Stomach (tissue), 9 donors: ENCODE measurements around the gene CST11. TPM values are rescaled to one million over a fixed set of nuclear protein-coding genes. Genes with fewer than 3 reads are reported as not detected.
A peak's percentile ranks its signal among the peaks of the same experiment; 100 is the strongest.

Source experiments
- DNase-seq, 2 donors: peaks; one replicate each; pipeline versions ENCODE4 v3.0.0 to v3.0.0-alpha.2; 2013 to 2019
- H3K27ac ChIP-seq, 5 donors: fragments of 200-600 bp in 4 of 5; sonication (generic) in 4 of 5; one replicate each; pipeline ENCODE4 v1.5.1; 2013 to 2019; ENCODE audit warnings: mild to moderate bottlenecking in 1 of 5, moderate library complexity in 1 of 5
- H3K27me3 ChIP-seq, 3 donors: fragments of 200-600 bp; sonication (generic); one replicate each; pipeline ENCODE4 v1.5.1; 2017 to 2019; ENCODE audit warnings: mixed run types in 1 of 3
- H3K36me3 ChIP-seq, 4 donors: fragments of 200-600 bp; sonication (generic); 1 replicate in 3 of 4; 2 replicates in 1 of 4; pipeline ENCODE4 v1.5.1; 2016 to 2019
- H3K4me1 ChIP-seq, 4 donors: fragments of 200-600 bp; sonication (generic); one replicate each; pipeline ENCODE4 v1.5.1; 2016 to 2019
- H3K4me3 ChIP-seq, 4 donors: fragments of 200-600 bp; sonication (generic) in 3 of 4; one replicate each; pipeline ENCODE4 v1.5.1; 2016 to 2019; ENCODE audit warnings: mild to moderate bottlenecking in 1 of 4
- H3K9me3 ChIP-seq, 4 donors: fragments of 200-600 bp; sonication (generic); one replicate each; pipeline ENCODE4 v1.5.1; 2016 to 2019
- CTCF ChIP-seq, 7 experiments: fragments of 450-650 bp in 4 of 7; fragments of 200-600 bp in 3 of 7; sonication (generic) in 3 of 7; IDR thresholded peaks; one replicate each; pipeline ENCODE4 v1.5.1; 2016 to 2019; ENCODE audit warnings: antibody characterized with exemption in 7 of 7, control low read depth in 2 of 7, mild to moderate bottlenecking in 1 of 7
- EP300 ChIP-seq: sonication (generic); formaldehyde crosslinking; IDR thresholded peaks from one replicate; pipeline ENCODE4 v1.6.1; 2017; ENCODE audit warnings: antibody characterized with exemption
- POLR2A ChIP-seq, 4 donors: fragments of 450-650 bp; IDR thresholded peaks; one replicate each; pipeline ENCODE4 v1.6.1; 2016; ENCODE audit warnings: antibody characterized with exemption in 4 of 4, control low read depth in 2 of 4, mild to moderate bottlenecking in 1 of 4, moderate library complexity in 1 of 4
- POLR2AphosphoS5 ChIP-seq, 3 donors: sonication (generic); formaldehyde crosslinking; IDR thresholded peaks; one replicate each; pipeline ENCODE4 v1.6.1; 2016; ENCODE audit warnings: antibody characterized with exemption in 3 of 3
- WGBS, 5 donors: extraction: QIAGEN DNeasy Blood & Tissue Kit in 3 of 5; methylation state at CpG; one replicate each; pipeline versions ENCODE4 v1.1.5 to v1.1.7; 2013 to 2018; 5-methylcytosine and 5-hydroxymethylcytosine counted together
- intact Hi-C: fragments of 100-400 bp; cut with DNase I; formaldehyde crosslinking; loops from one replicate; pipeline ENCODE4 v1.15.1; 2023; ENCODE audit warnings: low total_unique reads
- polyA plus RNA-seq, 3 donors: library from polyadenylated mRNA; stranded (reverse); fragments of 200-250 nt; gene quantifications; one replicate each; pipeline ENCODE4 v1.2.3, GENCODE V29; 2013
- total RNA-seq, 5 donors: library from RNA; depleted of rRNA; stranded (reverse); fragments of >200 nt; gene quantifications; one replicate each; pipeline versions ENCODE4 v1.1.0 to v1.2.3, GENCODE V29; 2014 to 2016
- donor health status: healthy with polysubstance abuse.
- donor health status: Bipolar disorder and iron deficiency.
- donor health status: healthy.

CST11 gene
- total and polyA plus RNA-seq, 8 donors: not detected

GRCh38 chr20:23437126-23437899, 15.4 kb downstream of the CST11 start:
- no peak for DNase-seq
- H3K27me3 ChIP-seq: no peaks in the 10 kb centered on the region
- H3K27ac ChIP-seq: peak overlapping the region in 3 of 5 donors; percentile 40 to 71 (median 62)
- no peak overlapping the region for H3K4me3 ChIP-seq
- intact Hi-C loops: no loop called here
- H3K4me1 ChIP-seq: peaks cover 0 to 17% (median 4%) of the 10 kb centered on the region in 4 donors
- no peaks in the 10 kb centered on the region for H3K36me3 ChIP-seq
- 82 to 94% (median 89%) methylated on average over 9 of the region's 9 CpGs for WGBS, 5 donors
- no peaks in the 10 kb centered on the region for H3K9me3 ChIP-seq
- no peak for TF ChIP-seq CTCF (IDR thresholded peaks at IDR 0.05)
- no peak for TF ChIP-seq EP300
- no peak for TF ChIP-seq POLR2AphosphoS5 (IDR thresholded peaks at IDR 0.05)
- no peak for TF ChIP-seq POLR2A (IDR thresholded peaks at IDR 0.05)

- Histone ChIP-seq H3K4me1 (peaks cover 0 to 17% (median 4%) of the 10 kb centered on the region in 4 donors), H3K27ac (peak overlapping the region in 3 of 5 donors; percentile 40 to 71 (median 62)), H3K27me3 (no peaks in the 10 kb centered on the region), H3K9me3 (no peaks in the 10 kb centered on the region), H3K36me3 (no peaks in the 10 kb centered on the region), H3K4me3 (no peak overlapping the region)
- intact Hi-C loops: no loop called here
- 21 to 39% (median 35%) methylated on average over 3 of the region's 3 CpGs for WGBS, 5 donors
- DNase-seq: peak in 1 of 2 donors; percentile 65
- TF ChIP-seq EP300 (no peak), POLR2AphosphoS5 (IDR thresholded peaks at IDR 0.05) (peak in 1 of 3 donors; percentile 12)
These were observed 16.0 kb downstream of the CST11 start for GRCh38 chr20:23436681-23437080.

GRCh38 chr20:23435626-23436539, 16.8 kb downstream of the CST11 start:
- peak; percentile 81 to 89 for DNase-seq
- Histone ChIP-seq H3K9me3 (no peaks in the 10 kb centered on the region), H3K27ac (peak overlapping the region in 3 of 5 donors; percentile 37 to 71 (median 62)), H3K4me3 (no peak overlapping the region), H3K27me3 (no peaks in the 10 kb centered on the region), H3K36me3 (no peaks in the 10 kb centered on the region), H3K4me1 (peaks cover 0 to 17% (median 4%) of the 10 kb centered on the region in 4 donors)
- intact Hi-C loops: no loop called here
- 43 to 66% (median 54%) methylated on average over 11 of the region's 11 CpGs for WGBS, 5 donors
- peak in 1 of 3 donors; percentile 8 for TF ChIP-seq POLR2AphosphoS5 (IDR thresholded peaks at IDR 0.05)
- TF ChIP-seq POLR2A (IDR thresholded peaks at IDR 0.05): no peak

- intact Hi-C loops: no loop called here
- H3K4me1 ChIP-seq: peaks cover 0 to 17% (median 4%) of the 10 kb centered on the region in 4 donors
- no peaks in the 10 kb centered on the region for H3K9me3 ChIP-seq
- no peak overlapping the region for H3K4me3 ChIP-seq
- 87 to 93% (median 91%) methylated on average over 7 of the region's 7 CpGs for WGBS, 5 donors
- TF ChIP-seq POLR2A (IDR thresholded peaks at IDR 0.05) (no peak), EP300 (no peak), POLR2AphosphoS5 (IDR thresholded peaks at IDR 0.05) (no peak), CTCF (IDR thresholded peaks at IDR 0.05) (no peak)
- H3K27ac ChIP-seq: no peak overlapping the region
- H3K36me3 ChIP-seq: no peaks in the 10 kb centered on the region
- no peak for DNase-seq
- no peaks in the 10 kb centered on the region for H3K27me3 ChIP-seq
These were observed 18.0 kb downstream of the CST11 start for GRCh38 chr20:23434521-23435313.
